Heart left ventricle (tissue), 16 donors: ENCODE results near the gene OSTF1. TPM values are rescaled to one million over a fixed set of nuclear protein-coding genes. Genes with fewer than 3 reads are reported as not detected.

Experiments used
- ATAC-seq, 4 donors: fragments of 200-7000 bp; cut with Tn5 transposase; one replicate each; pipeline ENCODE4 v1.9.1; 2020 to 2022; ENCODE audit warnings: moderate library complexity in 4 of 4, mild to moderate bottlenecking in 3 of 4, moderate number of reproducible peaks in 1 of 4
- DNase-seq, 5 donors: peaks; one replicate each; pipeline ENCODE4 v3.0.0-alpha.2; 2020
- H3K27ac ChIP-seq, 12 donors: fragments of 200-600 bp; sonication (generic) in 4 of 12; one replicate each; pipeline versions ENCODE4 v1.5.0 to v1.8.0; 2016 to 2022; ENCODE audit warnings: mild to moderate bottlenecking in 2 of 12
- H3K27me3 ChIP-seq, 9 donors: fragments of 200-600 bp; sonication (generic) in 2 of 9; one replicate each; pipeline versions ENCODE4 v1.5.1 to v1.8.0; 2016 to 2022; ENCODE audit warnings: mild to moderate bottlenecking in 3 of 9
- H3K36me3 ChIP-seq, 9 donors: fragments of 200-600 bp; sonication (generic) in 2 of 9; one replicate each; pipeline versions ENCODE4 v1.5.0 to v1.8.0; 2018 to 2022; ENCODE audit warnings: mild to moderate bottlenecking in 2 of 9
- H3K4me1 ChIP-seq, 12 donors: fragments of 200-600 bp; sonication (generic) in 4 of 12; one replicate each; pipeline versions ENCODE4 v1.5.0 to v1.8.0; 2016 to 2022; ENCODE audit warnings: mild to moderate bottlenecking in 3 of 12
- H3K4me3 ChIP-seq, 12 donors: fragments of 200-600 bp; sonication (generic) in 4 of 12; one replicate each; pipeline versions ENCODE4 v1.5.0 to v1.8.0; 2017 to 2022; ENCODE audit warnings: mild to moderate bottlenecking in 9 of 12, moderate library complexity in 4 of 12
- H3K9me3 ChIP-seq, 12 donors: fragments of 200-600 bp; sonication (generic) in 4 of 12; one replicate each; pipeline versions ENCODE4 v1.5.0 to v1.8.0; 2016 to 2022; ENCODE audit warnings: mild to moderate bottlenecking in 1 of 12
- CTCF ChIP-seq, 12 donors: fragments of 200-600 bp; sonication (generic) in 4 of 12; IDR thresholded peaks; one replicate each; pipeline versions ENCODE4 v1.5.0 to v1.8.0; 2018 to 2022; ENCODE audit warnings: antibody characterized with exemption in 12 of 12, mild to moderate bottlenecking in 5 of 12
- POLR2A ChIP-seq, 2 donors: fragments of 450-650 bp; IDR thresholded peaks; one replicate each; pipeline ENCODE4 v1.6.1; 2017; ENCODE audit warnings: antibody characterized with exemption in 2 of 2, mild to moderate bottlenecking in 2 of 2, moderate library complexity in 2 of 2
- WGBS, 4 donors: extraction: QIAGEN DNeasy Blood & Tissue Kit in 2 of 4; methylation state at CpG; one replicate each; pipeline versions ENCODE4 v1.1.5 to v1.1.7; 2013 to 2018; 5-methylcytosine and 5-hydroxymethylcytosine counted together
- intact Hi-C, 10 donors: fragments of 100-400 bp; cut with DNase I; formaldehyde crosslinking; loops; one replicate each; pipeline versions ENCODE4 v1.11.1 to v1.14.2; 2022
- polyA plus RNA-seq, 2 donors: library from polyadenylated mRNA; stranded (reverse); fragments of 200-250 nt; gene quantifications; one replicate each; pipeline ENCODE4 v1.2.3, GENCODE V29; 2013
- total RNA-seq, 9 donors: library from RNA; depleted of rRNA in 2 of 9; stranded (reverse); fragments of >200 nt in 2 of 9; fragmentation: NEBNext Ultra II Directional in 3 of 9; extraction: Animal tissue kit (Norgen Biotek cat#: 25700) in 3 of 9; gene quantifications; one replicate each; pipeline versions ENCODE4 v1.1.0 to v1.2.4, GENCODE V29; 2016 to 2023
- donor health status: ischemic (EF 13 %, LVEDD 7.1; RV severe dilation, severe dysfunction).
- donor health status: healthy with polysubstance abuse.
- donor health status: DM: no; HTN: yes; CAD: no.
- donor health status: DM: no; HTN: no; CAD: no.
- donor health status: ischemic (EF 25% LVEDD 6.9; RV normal size, moderate dysfunction).
- donor health status: ischemic (EF 25% LVEDD 5.7; RV mildly dilated, moderate dysfunction).
- donor health status: healthy.
- donor health status: DM: yes; HTN: yes; CAD: no.
- donor health status: ischemic (EF 35%, LVEDD 5.7; RV mildly dilated, moderate dysfunction).
- donor health status: nonischemic (EF 11% LVEDD 7.7; RV severe dilation, severe dysfunction).
- donor health status: DM: yes; HTN: yes; CAD: no.
- donor health status: PGD.
- donor health status: ischemic (EF 29% LVEDD 5.4; RV normal size, mild dysfunction).
- donor health status: nonischemic (EF 23%, LVEDD 6.1; RV moderate dilation, normal function).

The OSTF1 gene
- total and polyA plus RNA-seq, 11 donors: 16.7 to 53.6 (median 23.9) TPM

- Histone ChIP-seq H3K27me3 (no peaks in the 10 kb centered on the region), H3K27ac (no peak overlapping the region), H3K4me1 (no peaks in the 10 kb centered on the region), H3K36me3 (no peaks in the 10 kb centered on the region), H3K4me3 (no peak overlapping the region), H3K9me3 (peaks cover 0 to 3% (median 0%) of the 10 kb centered on the region in 12 donors)
- no peak for TF ChIP-seq CTCF (IDR thresholded peaks at IDR 0.05)
- no peak for TF ChIP-seq POLR2A (IDR thresholded peaks at IDR 0.05)
- 89 to 100% (median 95%) methylated on average over 1 of the region's 1 CpG for WGBS, 4 donors
- intact Hi-C loops: no loop called here
- no peak for DNase-seq
- no peak for ATAC-seq
These were observed 34.4 kb upstream of the OSTF1 start for GRCh38 chr9:75053869-75054268.

GRCh38 chr9:75054368-75055001, 33.8 kb upstream of the OSTF1 start:
- intact Hi-C loops: no loop called here
- no peak overlapping the region for H3K27ac ChIP-seq
- ATAC-seq (no peak), DNase-seq (no peak)
- H3K9me3 ChIP-seq: peaks cover 0 to 7% (median 0%) of the 10 kb centered on the region in 12 donors
- no peaks in the 10 kb centered on the region for H3K4me1 ChIP-seq
- WGBS, 4 donors: 79 to 87% (median 83%) methylated on average over 5 of the region's 5 CpGs
- no peak overlapping the region for H3K4me3 ChIP-seq
- H3K36me3 ChIP-seq: no peaks in the 10 kb centered on the region
- TF ChIP-seq CTCF (IDR thresholded peaks at IDR 0.05) (no peak), POLR2A (IDR thresholded peaks at IDR 0.05) (no peak)
- no peaks in the 10 kb centered on the region for H3K27me3 ChIP-seq

GRCh38 chr9:75061169-75061568, 27.1 kb upstream of the OSTF1 start:
- TF ChIP-seq CTCF (IDR thresholded peaks at IDR 0.05): no peak
- TF ChIP-seq POLR2A (IDR thresholded peaks at IDR 0.05): no peak
- Histone ChIP-seq H3K9me3 (peaks cover 0 to 7% (median 0%) of the 10 kb centered on the region in 12 donors), H3K27ac (no peak overlapping the region), H3K4me3 (no peak overlapping the region), H3K27me3 (no peaks in the 10 kb centered on the region), H3K4me1 (no peaks in the 10 kb centered on the region), H3K36me3 (peaks cover 0 to 46% (median 11%) of the 10 kb centered on the region in 9 donors)
- ATAC-seq (no peak), DNase-seq (no peak)
- intact Hi-C loops: no loop called here
- WGBS, 4 donors: 93 to 99% (median 98%) methylated on average over 2 of the region's 2 CpGs

GRCh38 chr9:75063556-75064305, 24.6 kb upstream of the OSTF1 start:
- no peak overlapping the region for H3K4me3 ChIP-seq
- H3K4me1 ChIP-seq: no peaks in the 10 kb centered on the region
- intact Hi-C loops: no loop called here
- peaks cover 0 to 69% (median 15%) of the 10 kb centered on the region in 9 donors for H3K36me3 ChIP-seq
- no peaks in the 10 kb centered on the region for H3K27me3 ChIP-seq
- no peak overlapping the region for H3K27ac ChIP-seq
- H3K9me3 ChIP-seq: peaks cover 0 to 6% (median 0%) of the 10 kb centered on the region in 12 donors
- 80 to 92% (median 90%) methylated on average over 1 of the region's 1 CpG for WGBS, 4 donors
- TF ChIP-seq POLR2A (IDR thresholded peaks at IDR 0.05): no peak
- TF ChIP-seq CTCF (IDR thresholded peaks at IDR 0.05): no peak
- ATAC-seq: no peak
- no peak for DNase-seq
